HG02610 (cell line): ENCODE data around the gene DOCK9.

Source experiments
- ATAC-seq: cut with Tn5 transposase; IDR thresholded peaks from one replicate; pipeline ENCODE4 v1.9.1; 2021; ENCODE audit warnings: mild to moderate bottlenecking, moderate library complexity; ENCODE audit not compliant: unreplicated experiment

The DOCK9 gene

DNA sequence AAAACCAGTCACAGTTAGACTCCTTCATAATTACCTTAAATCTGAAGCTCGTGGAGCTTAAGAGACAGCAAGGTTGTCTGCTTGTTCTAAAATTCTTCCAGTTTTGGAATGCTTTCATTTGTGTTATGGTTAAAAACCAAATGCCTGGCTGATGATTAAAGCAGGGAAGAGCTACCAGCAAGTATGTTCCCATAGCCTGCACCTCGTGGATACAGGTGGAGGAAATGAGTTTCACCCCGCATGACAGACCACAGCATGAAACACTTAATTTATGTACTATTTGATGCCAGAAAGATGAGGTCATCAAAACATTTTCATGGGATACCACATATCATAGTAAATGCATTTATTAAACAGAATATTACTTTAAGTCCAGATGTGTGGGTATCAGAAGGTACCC lies 416 bp upstream of the DOCK9 start:
- no peak for ATAC-seq

DNA sequence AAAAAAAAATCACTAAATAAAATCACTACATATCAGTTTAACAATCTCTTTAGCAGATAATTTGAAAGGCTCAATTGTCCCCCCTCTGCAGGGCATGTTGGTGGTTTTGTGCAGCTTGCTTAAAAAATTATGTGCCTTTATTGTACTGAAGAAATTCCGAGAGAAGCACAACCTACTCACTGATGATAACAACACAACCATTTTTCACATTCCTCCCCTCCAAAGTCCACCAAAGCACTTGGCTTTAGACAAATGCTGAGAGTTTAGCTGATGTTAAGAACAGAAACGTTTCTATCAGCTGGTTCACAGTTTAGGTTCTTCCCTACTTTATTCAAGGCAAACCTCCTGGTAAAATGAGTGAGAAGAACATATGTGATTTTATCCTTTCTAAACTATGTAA lies 923 bp downstream of the DOCK9 start:
- no peak for ATAC-seq

DNA sequence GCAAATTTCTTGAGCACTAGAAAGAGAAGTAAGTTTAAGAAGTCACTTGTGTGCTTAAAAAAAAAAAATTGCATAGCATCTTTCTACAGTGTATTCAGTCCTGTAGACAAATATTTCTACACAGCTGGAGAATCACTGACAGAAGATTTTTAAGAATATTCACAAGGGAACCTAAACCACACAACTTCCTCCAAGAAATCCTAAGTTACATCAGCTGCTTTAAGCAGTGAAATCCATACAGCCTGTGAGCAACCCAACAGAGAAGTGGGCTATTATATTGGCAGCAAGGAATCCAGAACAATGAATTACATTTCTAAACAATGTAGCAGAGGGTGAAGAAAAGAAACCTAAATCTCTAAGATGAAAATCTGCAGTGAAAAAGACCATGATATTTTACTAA lies 1.5 kb downstream of the DOCK9 start:
- no peak for ATAC-seq

DNA sequence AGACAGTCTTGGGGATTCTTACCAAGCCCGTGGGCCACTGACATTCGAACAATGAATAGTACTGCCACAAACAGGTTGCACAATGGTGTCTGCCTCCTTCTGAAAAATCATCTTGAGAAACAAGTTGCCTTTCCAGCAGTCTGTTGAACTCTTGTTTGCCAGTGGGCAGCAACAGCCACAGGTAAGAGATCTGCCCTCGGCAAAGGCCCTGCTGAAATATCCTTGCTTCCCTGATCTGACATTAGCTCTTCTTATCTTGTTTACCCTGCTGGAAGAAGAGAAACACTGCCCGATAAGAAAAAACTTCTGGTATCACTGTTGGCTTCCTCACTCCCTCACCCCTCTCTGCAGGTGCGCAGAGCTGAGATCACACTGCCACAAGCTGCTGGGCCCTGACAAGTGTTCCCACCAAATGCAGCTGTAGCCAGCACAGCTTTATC lies 2.0 kb downstream of the DOCK9 start:
- ATAC-seq, result peak; percentile 51

DNA sequence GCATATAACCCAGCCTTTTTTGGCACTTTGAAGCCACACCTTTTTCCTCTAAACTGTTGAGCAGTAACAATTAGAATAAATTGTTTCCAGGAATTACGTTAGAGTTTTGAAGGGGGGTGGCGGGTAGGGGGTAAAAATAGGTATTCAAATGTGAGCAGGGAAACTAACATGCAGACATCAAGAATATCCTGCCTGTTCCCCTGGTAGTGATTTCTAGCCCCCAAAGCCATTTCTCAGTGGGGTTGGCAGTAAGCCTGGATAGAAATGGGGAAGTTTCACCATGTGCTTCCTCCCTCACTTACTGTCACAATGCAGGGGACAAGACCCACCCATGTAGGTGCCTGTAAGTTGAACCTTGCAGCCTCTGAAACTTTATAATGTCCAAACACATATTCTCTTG lies 3.8 kb downstream of the DOCK9 start:
- ATAC-seq, result no peak

DNA sequence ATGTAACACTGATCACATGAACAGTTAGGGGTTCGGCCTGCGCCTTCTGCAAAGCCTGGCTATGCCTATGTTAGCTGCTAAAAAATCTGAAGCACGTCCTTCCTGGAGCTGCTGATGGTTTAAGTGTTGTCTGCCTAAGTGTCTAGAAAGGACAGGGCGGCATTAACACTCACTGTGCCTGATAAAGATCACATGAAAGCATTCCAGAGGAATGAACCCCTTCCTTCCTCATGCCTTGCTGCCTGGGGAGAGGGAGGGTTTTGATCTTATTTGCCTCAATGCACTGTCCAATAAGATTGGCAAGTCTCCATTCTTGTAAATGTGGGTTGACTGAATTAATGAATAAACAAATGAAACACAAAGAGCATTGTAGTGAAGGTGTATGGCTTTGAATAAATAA lies 5.2 kb downstream of the DOCK9 start:
- ATAC-seq, result no peak

DNA sequence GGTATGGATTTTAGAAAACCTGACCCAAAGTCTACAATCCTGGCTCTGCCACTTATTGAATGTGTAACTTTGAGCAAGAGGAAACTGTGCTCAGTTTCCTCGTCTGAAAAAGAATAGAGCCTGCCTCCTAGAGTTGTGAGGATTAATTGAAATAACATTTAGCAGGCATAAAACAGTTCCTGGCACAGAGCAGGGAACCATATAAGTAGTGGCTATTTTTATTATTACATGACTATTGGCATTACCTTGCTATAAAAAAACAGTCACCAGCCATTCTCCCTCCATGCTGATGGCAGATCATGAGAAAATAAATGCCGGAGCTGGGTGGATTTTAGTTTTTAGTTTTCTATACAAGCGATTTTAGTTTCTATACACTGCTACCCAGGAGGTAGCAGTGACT lies 5.8 kb downstream of the DOCK9 start:
- ATAC-seq, result no peak

DNA sequence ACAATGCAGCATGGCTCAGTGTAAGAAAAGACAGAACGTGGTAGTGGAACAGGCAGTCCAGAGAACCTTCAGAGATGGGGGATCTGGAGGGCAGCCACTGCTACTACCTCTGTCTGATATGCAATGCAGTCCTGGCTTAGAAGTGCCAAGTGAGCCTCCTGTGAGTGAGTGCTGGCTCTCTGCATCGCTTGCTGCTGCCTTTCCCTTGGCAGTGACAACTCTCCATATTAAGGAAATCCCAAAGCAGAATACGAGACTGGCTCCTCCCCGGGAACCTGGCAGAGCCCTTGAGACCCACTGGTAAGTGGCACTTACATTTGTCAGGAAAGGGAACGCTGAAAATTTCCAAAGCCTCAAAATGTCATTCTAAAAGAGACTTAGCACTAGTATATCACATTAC lies 7.5 kb downstream of the DOCK9 start:
- no peak for ATAC-seq

DNA sequence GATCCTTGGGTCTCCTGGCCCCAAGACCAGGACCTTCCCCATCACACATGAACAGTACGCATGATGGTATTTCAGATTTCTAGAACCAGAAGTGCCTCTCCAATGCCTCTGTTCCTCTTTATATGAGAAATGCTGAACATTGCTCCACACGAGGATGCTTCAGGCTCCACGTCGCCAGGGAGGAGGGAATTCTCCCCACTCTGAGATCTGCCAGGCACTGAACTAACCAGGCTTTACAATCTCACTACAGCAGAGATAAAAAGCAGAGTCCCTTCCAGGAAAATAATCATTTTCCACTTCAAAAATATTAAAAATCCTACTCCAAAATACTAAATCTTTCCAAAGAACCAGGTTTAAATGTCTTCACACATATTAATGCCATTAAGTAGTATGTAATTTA lies 10.4 kb downstream of the DOCK9 start:
- ATAC-seq, result no peak

DNA sequence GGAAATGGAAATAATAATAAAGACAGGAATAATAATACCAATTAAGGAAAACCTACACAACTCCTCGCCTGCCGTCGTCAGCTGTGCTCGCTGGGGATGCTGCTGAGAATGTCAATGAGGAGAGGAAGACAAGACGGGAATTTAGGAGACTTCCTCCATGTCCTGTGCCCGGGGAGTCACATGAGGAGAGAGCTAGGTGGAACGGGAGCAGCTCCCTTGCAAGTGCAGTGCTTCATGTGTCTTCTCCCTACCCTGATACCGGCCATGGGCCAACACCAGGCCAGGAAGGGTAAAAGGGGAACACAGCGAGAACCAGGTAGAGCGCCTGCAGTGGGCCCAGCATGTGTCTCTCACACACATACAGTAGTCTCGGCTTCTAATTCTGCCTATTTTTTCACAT lies 11.8 kb downstream of the DOCK9 start:
- ATAC-seq, result no peak

DNA sequence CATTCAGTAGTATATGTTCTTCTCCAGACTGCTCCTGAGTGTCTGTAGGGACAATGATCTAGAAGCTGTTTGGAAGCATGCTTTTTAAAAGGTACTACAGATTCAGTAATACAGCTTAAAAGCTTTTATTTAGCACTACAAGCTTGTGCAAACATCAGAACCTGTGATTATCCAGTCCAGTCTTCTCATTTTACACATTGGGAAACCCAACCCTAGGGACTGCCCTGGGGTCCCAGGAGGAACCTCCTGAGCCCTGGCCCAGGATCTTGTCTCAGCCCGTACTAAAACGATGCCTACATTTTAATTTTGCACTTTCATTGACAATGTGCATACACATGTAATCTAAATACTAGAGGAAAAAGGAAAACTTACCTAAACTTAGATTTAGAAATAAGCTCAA lies 12.5 kb downstream of the DOCK9 start:
- no peak for ATAC-seq

DNA sequence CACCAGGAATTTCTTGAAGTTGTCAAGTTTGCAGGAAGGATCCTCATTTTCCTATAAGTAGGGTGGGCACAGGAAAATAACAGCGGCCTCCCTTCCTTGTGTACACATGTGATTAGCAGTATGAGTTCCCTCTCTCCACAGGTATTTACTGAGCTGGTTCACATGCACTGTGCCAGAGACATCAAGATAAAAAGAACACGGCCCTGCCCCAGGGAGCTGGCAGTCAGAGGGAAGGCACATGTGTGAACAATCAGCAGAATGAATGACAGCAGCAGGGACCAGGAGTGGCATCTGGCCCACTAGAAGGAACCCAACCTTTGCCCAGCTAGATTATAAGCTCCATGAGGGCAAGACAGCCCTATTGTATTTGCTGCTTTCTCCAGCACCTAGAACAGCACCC lies 13.9 kb downstream of the DOCK9 start:
- no peak for ATAC-seq

DNA sequence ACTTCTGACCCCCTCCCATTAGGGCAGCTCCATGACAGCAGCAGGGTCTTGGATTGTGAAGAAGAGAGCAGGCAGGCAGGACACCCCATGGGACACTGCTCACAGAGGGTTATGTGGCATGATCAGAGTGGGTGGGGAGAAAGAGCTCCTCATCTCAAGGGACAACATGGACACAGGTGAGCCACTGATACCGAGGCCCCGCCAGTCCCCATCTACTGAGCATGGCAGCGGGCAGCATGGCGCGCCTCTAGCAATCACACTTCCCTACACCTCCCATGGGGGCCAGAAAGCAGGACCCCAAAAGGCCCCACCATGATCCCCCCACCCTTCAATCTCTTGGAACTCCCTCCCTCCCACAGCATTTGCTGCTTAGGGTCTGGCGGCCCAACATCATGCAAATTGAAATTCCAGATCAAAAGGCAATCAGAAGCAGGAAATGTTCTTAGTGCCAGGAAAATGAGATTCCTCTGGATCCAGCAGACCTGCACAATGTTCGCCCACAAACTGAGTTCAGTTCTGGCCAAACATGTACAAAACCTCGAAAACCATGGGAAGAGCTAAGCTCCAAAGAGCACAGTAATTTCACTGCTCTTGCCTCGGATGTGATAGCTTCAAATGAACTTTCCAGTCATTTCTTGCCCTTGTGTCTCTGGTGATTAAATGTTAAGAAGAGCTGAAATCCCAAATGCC lies 14.8 kb downstream of the DOCK9 start:
- no peak for ATAC-seq

DNA sequence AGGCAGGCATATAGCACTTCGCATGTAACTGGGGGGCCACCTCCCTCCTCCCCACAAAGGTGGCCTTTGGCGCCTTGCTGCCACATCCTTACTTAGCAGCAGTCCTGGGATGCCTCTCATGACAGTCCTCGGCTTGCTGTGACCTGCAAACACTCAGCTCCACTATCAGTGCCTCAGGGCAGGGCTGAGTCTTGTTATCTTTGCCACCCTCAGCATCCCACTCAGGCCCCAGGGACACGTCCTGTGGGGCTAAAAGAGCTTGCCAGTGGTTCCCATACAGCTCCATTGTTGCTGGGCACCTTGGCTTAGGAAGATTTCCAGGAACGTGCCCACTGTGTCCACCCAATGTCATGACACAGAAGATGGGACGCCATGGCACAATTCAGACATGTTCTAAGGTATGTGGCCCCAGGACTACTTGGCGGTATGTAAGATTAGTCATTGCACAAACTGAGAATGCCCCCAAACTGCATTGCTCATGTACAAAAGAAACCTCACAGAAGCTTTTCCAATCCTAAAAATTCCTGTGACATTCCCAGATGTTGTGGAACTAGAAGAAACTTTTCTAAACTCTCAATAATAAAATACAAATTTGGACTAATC lies 16.3 kb downstream of the DOCK9 start:
- ATAC-seq, result no peak

DNA sequence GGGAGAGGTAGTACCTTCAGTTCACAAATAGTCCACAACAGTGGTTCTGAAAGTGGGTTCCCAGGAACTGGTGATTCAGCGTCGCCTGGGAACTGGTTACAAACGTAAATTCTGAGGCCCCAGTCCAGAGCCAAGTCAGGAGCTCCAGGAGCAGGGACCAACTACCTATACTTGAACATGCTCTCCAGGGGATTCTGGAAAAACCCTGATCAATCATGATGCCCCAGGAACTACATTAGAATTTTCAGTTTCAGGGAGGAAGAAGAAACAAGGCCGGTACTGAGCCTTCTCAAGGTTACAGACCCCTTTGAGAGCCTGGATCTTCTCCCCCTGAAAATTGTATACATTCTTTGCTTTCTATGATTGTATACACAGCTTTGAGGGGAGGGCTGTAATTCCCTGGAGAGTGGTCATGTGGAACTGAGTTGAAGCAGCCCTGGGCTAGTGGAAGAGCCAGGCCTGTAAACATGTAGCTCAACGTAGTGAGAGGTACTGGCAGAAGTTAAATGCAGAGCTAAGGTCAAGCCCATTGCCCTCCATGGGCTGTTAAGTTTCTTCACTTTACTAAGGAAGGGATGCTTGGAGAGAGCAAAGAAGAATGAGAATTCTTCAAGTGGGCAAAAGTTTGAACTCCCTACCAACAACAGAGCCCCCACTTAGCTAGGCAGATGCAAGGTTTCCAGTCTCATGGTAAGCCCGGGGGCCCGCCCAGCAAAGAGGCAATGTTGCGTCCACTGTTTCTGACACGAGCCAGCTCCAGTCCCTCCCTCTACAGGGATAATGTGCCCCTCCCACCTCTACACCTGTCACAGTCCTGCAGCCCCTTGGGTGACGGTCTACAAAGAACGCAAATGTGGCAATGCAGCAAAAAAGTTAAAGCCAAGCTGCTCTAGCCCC lies 17.0 kb downstream of the DOCK9 start:
- ATAC-seq, result no peak

DNA sequence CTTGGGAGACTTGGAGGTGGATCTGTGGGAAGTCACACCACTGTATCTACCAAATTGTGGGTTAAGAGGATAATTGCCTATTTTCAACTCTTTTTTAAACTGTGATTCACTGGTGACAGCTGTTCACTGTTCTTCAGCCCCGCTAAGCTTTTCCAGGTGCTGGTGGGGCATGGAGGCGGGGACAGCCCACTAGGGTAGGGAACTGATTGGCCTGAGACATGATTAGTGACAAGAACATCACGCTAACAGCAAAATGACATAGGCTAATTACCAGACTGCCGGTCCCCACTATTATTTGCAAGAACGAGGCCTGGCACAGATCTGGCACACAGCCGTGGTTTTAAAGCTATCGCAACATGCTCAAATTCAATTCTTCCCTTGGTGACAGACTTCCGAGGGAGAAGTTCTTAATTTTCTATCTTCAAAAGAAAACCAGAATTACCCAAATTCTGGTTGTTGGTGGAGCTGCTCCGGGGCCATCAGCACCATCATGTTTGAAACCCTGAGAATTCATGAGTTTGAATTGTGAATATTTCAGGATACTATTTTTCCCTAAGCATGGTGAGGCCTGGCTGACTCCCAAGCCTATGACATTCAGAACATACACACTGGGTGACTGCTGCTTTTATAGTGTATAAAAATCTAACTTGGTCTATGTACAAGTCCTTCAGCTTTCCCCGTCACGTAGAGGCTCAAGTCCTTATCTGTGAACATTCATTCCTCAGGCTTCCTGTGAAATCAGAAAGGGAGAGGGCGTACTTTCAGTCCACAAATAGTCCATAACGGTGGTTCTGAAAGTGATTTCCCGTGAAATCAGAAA lies 17.9 kb downstream of the DOCK9 start:
- ATAC-seq, result no peak

DNA sequence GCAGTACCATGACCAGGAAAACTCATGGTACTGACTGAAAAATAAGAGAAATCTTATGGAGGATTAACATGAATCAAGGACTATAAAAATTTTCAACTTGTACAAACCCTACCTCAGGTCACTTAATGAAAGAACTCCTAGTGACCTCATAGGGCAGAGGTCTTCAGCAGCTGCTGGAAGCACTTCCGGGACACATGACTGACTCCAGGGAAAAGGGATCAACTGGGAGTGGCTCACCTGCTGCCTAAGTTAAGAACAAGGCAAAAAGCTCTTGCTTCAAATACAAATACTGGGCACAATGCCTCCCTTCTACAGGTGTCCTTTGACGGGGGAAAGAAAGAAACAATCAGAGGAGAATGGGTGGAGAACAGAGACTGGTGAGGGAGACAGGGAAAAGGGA lies 18.6 kb downstream of the DOCK9 start:
- ATAC-seq, result no peak

DNA sequence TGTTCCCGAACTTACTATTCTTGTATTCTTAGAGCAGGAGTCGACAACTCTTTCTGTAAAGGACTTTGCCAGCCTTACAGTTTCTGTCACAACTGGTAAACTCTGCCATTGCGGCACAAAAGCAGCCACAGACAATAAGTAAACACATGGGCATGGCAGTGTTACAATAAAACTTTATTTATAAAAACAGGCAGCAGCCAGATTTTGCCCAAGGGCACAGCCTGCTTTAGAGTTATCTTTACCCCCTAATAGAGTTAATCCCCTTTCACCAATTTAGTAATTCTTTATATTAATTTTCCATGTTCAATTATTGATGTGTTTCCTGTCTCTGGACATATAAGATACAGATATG lies 19.4 kb downstream of the DOCK9 start:
- no peak for ATAC-seq

DNA sequence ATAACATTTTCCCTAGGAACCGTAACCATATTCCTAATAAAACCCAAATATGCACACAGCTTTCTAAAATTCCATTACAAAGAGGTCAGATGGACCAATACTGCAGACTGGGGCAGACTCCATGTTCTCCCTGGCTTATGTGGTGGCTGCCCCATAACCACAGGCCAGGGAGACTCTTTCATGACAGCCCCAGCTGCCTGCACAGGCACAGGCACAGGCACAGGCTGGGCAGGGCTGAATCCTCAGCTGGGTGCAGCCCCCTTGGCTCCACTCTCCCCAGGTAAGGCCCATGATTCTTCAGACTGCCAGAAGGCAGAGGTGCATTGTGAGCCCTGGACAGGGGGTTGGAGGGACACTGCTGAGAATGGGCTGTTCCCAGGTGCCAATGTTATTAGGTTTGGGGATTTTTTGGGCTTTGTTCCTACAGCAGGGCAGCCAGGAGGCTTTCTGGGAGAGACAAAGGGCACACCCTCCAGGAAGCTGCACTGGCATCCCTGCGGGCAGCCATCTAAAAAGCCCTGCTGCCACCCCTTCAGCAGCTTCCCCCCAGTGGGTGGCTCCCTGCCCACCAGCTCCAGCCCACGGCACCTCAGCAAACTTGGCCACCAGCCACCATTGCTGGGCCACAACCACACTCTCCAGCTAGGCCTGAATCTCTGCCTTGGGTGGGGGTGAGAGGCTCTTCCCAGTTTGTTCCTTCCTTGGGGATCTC lies 20.0 kb downstream of the DOCK9 start:
- no peak for ATAC-seq

DNA sequence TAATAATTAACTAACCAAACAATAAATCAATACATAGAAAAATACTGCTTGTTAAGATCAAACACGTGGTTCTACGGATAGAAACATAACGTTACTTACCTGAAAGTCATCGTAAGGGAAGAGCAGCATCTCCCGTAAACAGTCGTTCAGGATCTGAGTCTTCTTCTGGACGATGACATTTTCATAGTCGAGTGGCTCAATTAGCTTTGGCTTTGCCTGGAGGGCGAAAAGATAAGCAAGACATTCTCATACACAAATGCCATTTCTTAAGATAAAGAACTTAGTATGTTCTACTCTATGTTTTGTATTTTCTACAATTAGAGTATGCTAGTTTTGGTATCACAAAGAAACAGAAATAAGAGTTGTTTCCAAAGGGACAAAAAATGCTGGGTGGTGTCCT lies 22.5 kb downstream of the DOCK9 start:
- ATAC-seq, result no peak

DNA sequence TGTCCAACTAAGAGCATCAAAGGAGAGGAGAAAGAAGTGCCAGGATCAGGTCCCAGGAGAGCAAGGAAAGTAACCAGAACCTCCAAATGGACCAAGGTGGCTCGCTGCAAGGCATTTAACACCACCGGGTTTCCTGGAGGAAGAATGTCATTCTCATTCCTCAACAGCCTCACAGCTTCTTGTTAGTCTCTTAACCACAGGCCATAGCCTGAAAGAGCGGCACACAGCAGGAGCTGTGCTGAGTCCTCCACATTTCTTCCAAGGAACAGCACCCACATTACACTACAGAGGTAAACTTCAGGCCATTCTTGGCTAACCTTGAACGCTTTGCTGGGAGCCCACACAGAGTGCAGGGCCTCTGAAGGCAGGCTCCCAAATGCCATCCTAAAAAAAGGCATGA lies 23.6 kb downstream of the DOCK9 start:
- no peak for ATAC-seq
